ENCODE measurements around the gene NDUFB8.

The NDUFB8 gene

GRCh38 chr10:100481462-100482081 lies 48.1 kb downstream of the NDUFB8 start:
- peak; percentile 63 for TF ChIP-seq CTCF (IDR thresholded peaks at IDR 0.05)
- H3K27me3 ChIP-seq, result peaks cover 42% of the 10 kb centered on the region
- H3K4me3 ChIP-seq (ENCODE audit: low read depth in 1 of 2, low read length in 1 of 2), result peak overlapping the region; percentile 73 to 80
- H3K27ac ChIP-seq, result peak overlapping the region; percentile 78
- H3K9me3 ChIP-seq, result no peaks in the 10 kb centered on the region
- no peaks in the 10 kb centered on the region for H3K36me3 ChIP-seq
- peaks cover 30 to 35% of the 10 kb centered on the region in 2 experiments for H3K4me1 ChIP-seq (ENCODE audit: control insufficient read depth in 1 of 2, insufficient read depth in 1 of 2, low read depth in 1 of 2, low read length in 1 of 2)

GRCh38 chr10:100480002-100480401 lies 49.7 kb downstream of the NDUFB8 start:
- Histone ChIP-seq H3K27ac (no peak overlapping the region), H3K9me3 (no peaks in the 10 kb centered on the region), H3K4me1 (ENCODE audit: control insufficient read depth in 1 of 2, insufficient read depth in 1 of 2, low read depth in 1 of 2, low read length in 1 of 2) (peaks cover 30 to 35% of the 10 kb centered on the region in 2 experiments), H3K36me3 (no peaks in the 10 kb centered on the region), H3K27me3 (peaks cover 42% of the 10 kb centered on the region), H3K4me3 (ENCODE audit: low read depth in 1 of 2, low read length in 1 of 2) (no peak overlapping the region)
- TF ChIP-seq CTCF (IDR thresholded peaks at IDR 0.05), result no peak

GRCh38 chr10:100479037-100479436 lies 50.6 kb downstream of the NDUFB8 start:
- Histone ChIP-seq H3K36me3 (no peaks in the 10 kb centered on the region), H3K27ac (no peak overlapping the region), H3K4me1 (ENCODE audit: control insufficient read depth in 1 of 2, insufficient read depth in 1 of 2, low read depth in 1 of 2, low read length in 1 of 2) (peaks cover 25 to 29% of the 10 kb centered on the region in 2 experiments), H3K27me3 (peaks cover 46% of the 10 kb centered on the region), H3K4me3 (ENCODE audit: low read depth in 1 of 2, low read length in 1 of 2) (no peak overlapping the region), H3K9me3 (no peaks in the 10 kb centered on the region)
- TF ChIP-seq CTCF (IDR thresholded peaks at IDR 0.05), result no peak

GRCh38 chr10:100477970-100478369 lies 51.7 kb downstream of the NDUFB8 start:
- H3K27ac ChIP-seq, result no peak overlapping the region
- peaks cover 53% of the 10 kb centered on the region for H3K27me3 ChIP-seq
- no peaks in the 10 kb centered on the region for H3K9me3 ChIP-seq
- H3K36me3 ChIP-seq, result no peaks in the 10 kb centered on the region
- no peak overlapping the region for H3K4me3 ChIP-seq (ENCODE audit: low read depth in 1 of 2, low read length in 1 of 2)
- TF ChIP-seq CTCF (IDR thresholded peaks at IDR 0.05), result no peak
- peaks cover 14 to 18% of the 10 kb centered on the region in 2 experiments for H3K4me1 ChIP-seq (ENCODE audit: control insufficient read depth in 1 of 2, insufficient read depth in 1 of 2, low read depth in 1 of 2, low read length in 1 of 2)

All from neutrophil (primary cell).